ENCODE data around the gene ARL3. TPM values are rescaled to one million over a fixed set of nuclear protein-coding genes. Genes with fewer than 3 reads are reported as not detected.
A peak's percentile ranks its signal among the peaks of the same experiment; 100 is the strongest.

Gene ARL3
- total and polyA plus RNA-seq, 7 donors = 4.6 to 12.0 (median 8.3) TPM

DNA sequence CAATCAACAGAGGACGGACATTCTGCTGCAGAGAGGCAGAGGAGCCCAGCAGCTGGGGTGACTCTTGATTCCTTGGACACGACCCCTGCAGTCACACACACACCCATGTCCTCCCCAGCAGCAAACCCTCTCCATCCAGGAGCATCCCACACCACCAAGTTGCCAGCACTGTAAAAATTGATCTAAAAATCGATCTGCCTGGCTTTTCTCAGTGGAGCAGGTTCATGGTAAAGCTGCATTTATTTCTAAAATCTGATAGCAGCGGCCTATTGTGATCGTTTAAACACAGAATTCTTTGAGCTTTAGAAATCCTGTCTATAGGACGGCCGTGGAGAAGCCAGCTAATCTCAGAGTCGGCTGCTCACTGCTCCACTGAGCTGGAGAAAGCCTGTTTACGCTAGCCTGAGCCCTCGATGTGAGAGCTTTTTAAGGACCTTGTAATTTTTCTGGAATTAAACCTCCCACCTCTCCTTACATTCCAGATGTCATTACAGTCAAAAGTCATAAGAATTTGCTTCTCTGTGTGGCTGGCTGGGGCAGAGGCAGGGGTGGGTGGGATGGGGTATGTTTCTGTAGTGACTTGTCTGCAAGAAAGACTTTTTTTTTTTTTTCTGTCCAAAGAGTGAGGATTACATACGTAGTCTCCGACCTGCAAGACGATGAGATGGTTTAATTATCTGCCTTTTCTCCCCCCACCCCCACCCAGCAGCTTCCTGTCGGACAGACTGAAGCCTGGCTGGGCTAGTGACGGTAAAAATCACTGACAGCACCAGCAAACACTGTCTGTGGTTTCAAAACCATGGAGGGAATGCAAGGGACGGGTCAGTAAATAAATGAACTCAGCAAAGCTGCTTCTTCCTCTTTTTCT, 38.3 kb downstream of the ARL3 start:
- intact Hi-C loops (cut with DNase I) = no loop called here
- Histone ChIP-seq H3K4me1 (peaks cover 0 to 55% (median 42%) of the 10 kb centered on the region in 4 donors), H3K4me3 (no peak overlapping the region), H3K27ac (peak overlapping the region; percentile 32 to 69 (median 68)), H3K27me3 (no peaks in the 10 kb centered on the region), H3K9me3 (no peaks in the 10 kb centered on the region), H3K36me3 (no peaks in the 10 kb centered on the region)
- 46 to 69% methylated on average over 16 of the region's 16 CpGs for WGBS, 2 donors
- TF ChIP-seq, protein P1, sequence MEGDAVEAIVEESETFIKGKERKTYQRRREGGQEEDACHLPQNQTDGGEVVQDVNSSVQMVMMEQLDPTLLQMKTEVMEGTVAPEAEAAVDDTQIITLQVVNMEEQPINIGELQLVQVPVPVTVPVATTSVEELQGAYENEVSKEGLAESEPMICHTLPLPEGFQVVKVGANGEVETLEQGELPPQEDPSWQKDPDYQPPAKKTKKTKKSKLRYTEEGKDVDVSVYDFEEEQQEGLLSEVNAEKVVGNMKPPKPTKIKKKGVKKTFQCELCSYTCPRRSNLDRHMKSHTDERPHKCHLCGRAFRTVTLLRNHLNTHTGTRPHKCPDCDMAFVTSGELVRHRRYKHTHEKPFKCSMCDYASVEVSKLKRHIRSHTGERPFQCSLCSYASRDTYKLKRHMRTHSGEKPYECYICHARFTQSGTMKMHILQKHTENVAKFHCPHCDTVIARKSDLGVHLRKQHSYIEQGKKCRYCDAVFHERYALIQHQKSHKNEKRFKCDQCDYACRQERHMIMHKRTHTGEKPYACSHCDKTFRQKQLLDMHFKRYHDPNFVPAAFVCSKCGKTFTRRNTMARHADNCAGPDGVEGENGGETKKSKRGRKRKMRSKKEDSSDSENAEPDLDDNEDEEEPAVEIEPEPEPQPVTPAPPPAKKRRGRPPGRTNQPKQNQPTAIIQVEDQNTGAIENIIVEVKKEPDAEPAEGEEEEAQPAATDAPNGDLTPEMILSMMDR (IDR thresholded peaks at IDR 0.05) = no peak
- TF ChIP-seq POLR2AphosphoS5 (IDR thresholded peaks at IDR 0.05) (no peak), POLR2A (IDR thresholded peaks at IDR 0.05) (no peak), EP300 (IDR thresholded peaks at IDR 0.05) (no peak)
- DNase-seq = peak; percentile 70

DNA sequence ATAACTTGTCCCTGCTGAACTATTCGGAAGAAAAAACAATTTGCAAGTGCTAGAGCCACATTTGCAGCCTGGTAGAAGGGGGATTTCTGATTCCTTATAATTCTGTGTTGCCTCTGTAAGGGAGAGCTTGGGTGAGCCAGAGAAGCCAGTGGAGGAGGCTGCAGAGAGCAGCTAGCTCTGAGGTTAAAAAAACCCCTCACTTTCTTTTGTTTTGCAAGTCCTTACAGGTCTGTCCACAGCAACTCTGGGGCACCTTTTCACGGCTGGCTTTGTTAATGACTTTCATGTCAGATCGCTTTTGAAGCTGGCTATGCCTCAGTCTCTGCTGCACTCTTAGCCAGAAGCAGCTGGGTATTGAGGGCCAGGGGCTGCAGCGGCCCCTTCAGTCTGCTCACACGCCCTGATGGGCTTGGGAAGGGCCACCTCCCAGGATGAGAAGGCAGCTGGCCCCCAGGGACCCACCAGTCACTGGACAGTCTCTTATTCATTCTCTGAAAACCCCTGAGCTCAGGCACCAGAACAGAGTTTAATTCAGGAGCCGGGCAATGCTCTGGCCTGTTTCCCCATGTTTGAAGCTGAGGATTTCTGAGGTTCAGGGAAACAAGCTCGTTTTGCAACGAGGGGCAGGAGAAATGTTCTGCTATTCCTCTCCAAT, 39.1 kb downstream of the ARL3 start:
- TF ChIP-seq, protein P1 (IDR thresholded peaks at IDR 0.05) = no peak
- TF ChIP-seq EP300 (IDR thresholded peaks at IDR 0.05) (no peak), POLR2A (IDR thresholded peaks at IDR 0.05) (no peak), POLR2AphosphoS5 (IDR thresholded peaks at IDR 0.05) (no peak)
- peak overlapping the region; percentile 67 to 72 (median 69) for H3K27ac ChIP-seq
- H3K4me1 ChIP-seq = peaks cover 0 to 55% (median 42%) of the 10 kb centered on the region in 4 donors
- WGBS, 2 donors = 58 to 76% methylated on average over 8 of the region's 8 CpGs
- H3K9me3 ChIP-seq = no peaks in the 10 kb centered on the region
- no peaks in the 10 kb centered on the region for H3K36me3 ChIP-seq
- no peaks in the 10 kb centered on the region for H3K27me3 ChIP-seq
- DNase-seq = peak; percentile 52
- no peak overlapping the region for H3K4me3 ChIP-seq
- intact Hi-C loops (cut with DNase I) = no loop called here

DNA sequence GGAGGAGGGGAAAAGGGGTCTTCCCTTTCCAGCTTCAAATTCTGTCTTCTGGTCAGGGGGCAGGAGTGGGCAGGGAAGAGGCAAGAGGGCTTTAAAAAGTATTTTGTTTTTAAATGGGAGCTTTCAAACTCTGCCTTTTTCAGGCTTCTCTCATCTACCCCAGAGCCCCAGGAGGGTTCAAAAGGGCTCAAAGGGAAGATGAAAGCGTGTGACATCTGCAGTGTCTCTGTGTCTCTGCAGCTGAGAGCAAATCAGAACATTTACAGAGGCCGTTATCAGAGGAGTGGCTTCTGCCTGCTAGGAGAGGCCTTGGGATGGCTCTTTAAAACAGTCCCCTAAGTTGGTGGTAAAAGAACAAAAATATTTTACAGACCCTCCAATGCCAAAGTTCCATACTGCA, 39.6 kb downstream of the ARL3 start:
- Histone ChIP-seq H3K27me3 (no peaks in the 10 kb centered on the region), H3K36me3 (no peaks in the 10 kb centered on the region), H3K9me3 (no peaks in the 10 kb centered on the region), H3K27ac (peak overlapping the region; percentile 67 to 72 (median 69)), H3K4me1 (peaks cover 0 to 59% (median 42%) of the 10 kb centered on the region in 4 donors), H3K4me3 (peak overlapping the region in 3 of 4 donors; percentile 12 to 37 (median 32))
- intact Hi-C loops (cut with DNase I) = no loop called here
- DNase-seq = no peak
- TF ChIP-seq, protein P1 (IDR thresholded peaks at IDR 0.05) = no peak
- TF ChIP-seq POLR2AphosphoS5 (IDR thresholded peaks at IDR 0.05) (no peak), POLR2A (IDR thresholded peaks at IDR 0.05) (no peak), EP300 (IDR thresholded peaks at IDR 0.05) (no peak)
- WGBS, 2 donors = 30 to 32% methylated on average over 2 of the region's 2 CpGs

DNA sequence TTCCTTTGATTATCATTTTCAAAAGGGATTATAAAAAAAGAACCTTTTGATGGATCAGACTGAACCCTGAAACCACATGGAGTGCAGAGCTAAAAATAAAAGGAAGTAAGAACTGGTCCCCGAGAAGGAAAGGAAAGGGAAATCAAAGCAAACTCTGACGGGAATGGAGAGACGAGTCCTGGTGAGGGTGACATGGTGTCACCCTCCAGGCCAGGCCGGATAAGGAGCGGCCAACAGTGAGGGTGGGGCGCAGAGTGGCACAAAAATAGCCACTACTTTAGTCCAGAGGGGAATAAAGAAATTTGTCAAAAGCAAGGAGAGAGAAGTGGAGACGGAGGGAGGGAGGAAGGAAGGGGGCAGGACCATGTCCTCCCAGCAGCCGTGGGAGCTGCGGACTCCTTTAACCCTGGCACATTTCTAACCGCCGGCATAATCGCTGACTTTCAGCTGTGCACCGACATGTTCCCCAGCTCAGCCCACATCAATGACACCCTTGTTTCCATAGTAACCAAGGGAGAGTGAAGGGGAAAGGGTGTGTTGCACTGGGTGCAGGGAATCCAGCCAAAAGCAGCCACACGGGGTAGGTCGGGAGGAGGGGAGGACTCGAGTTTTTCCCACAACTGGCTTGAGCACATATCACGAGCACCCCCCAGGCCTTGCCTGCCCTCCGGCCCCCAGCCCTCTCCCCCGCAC, 40.2 kb downstream of the ARL3 start:
- Histone ChIP-seq H3K9me3 (no peaks in the 10 kb centered on the region), H3K36me3 (no peaks in the 10 kb centered on the region), H3K27ac (peak overlapping the region; percentile 67 to 72 (median 69)), H3K27me3 (no peaks in the 10 kb centered on the region), H3K4me1 (peaks cover 0 to 63% (median 43%) of the 10 kb centered on the region in 4 donors), H3K4me3 (peak overlapping the region in 3 of 4 donors; percentile 12 to 37 (median 32))
- 7 to 12% methylated on average over 19 of the region's 19 CpGs for WGBS, 2 donors
- DNase-seq = peak; percentile 82
- TF ChIP-seq POLR2AphosphoS5 (IDR thresholded peaks at IDR 0.05) = peak in 1 of 4 donors; percentile 42
- TF ChIP-seq, protein P1 (IDR thresholded peaks at IDR 0.05) = no peak
- intact Hi-C loops (cut with DNase I) = no loop called here

Data from sigmoid colon (tissue), 7 donors.